GM21367 (cell line): ENCODE data around the gene GPR27.

ENCODE experiments used
- ATAC-seq: cut with Tn5 transposase; IDR thresholded peaks from one replicate; pipeline ENCODE4 v1.9.1; 2021; ENCODE audit not compliant: unreplicated experiment

The GPR27 gene

DNA sequence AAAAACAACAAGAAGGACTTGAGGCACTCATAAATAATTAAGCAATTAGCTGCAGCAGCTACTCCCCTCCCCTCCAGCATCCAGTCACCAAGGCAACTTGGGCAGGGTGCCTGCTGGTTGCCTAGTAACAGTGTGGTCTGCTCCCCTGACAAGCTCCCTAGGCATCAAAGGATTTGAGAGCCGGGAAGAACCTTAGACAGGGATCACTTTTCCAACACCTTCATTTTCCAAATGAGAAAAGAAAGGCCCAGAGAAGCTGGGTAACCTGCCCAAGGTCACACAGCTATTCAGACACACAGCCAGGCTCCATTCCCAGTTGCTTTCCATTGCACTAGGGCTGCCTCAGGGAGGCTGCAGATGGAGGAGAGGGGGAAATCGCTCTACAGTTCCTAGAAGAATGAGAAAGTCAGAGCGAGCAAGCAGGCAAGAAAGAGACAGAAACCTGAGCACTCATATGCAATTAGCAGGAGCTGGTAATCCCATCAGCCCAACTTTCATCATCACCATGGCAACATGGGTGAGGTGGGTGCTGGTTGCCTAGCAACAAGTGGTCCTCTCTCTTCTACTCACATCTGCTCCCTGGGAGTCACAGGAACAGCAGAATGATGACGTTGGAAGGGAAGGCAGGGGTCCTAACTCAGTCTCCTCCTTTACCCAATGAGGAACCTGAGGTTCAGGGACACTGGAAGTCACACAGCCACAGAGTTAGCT lies 24.9 kb upstream of the GPR27 start:
- no peak for ATAC-seq

DNA sequence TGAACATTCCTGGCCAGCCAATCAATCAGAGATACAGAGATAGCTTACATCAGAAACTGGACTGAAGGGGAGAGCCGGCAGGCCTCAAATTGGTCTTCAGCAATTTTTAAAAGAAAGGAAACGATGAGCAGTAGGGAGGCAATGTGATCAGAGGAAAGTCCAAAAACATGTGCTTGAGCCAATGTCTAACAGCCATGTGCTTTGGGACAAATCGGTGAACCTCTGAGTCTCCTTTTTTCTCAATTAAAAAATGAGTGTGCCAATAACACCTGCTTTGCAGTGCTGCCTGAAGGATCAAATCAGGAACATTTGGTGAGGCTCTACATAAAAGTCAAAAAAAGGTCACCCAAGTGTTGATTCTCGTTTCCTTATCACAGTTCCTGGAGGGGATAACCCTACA lies 21.0 kb upstream of the GPR27 start:
- ATAC-seq, result no peak

DNA sequence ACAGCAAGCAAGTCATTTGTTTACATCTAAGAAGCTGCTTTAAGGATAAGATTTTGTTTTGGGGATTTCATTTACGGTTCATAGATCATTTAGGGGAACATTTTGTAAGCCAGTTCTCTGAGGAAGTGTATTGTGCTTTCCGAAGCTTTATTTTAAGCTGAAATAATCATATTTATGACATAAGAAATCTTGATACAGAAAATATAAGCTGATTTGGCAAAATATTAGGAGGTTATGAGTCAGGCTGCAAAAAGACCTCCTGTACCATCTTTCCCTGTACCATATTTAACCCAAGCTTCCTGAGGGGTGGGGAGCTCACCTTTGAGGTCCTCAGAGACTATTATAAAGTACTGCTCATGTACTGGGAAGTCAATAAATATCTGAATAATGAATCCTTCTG lies 20.3 kb upstream of the GPR27 start:
- ATAC-seq, result no peak

DNA sequence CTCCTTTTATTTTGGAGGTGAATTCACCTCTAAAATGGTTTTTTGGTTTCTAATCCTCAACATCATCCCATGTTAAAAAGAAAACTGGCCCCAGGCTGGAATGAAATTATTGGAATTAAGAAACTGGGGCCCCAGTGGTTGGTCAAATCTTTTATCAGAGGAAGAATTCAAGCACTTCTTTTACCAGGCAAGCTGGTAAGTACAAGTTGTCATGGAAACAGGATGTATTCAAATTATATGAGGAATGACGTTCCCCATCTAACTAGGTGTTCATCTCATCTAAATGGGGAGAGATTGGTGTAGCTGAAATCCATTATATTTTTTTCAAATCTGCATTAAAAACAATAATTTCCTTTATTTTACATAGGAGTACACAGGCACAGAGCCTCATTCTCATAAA lies 18.8 kb upstream of the GPR27 start:
- no peak for ATAC-seq

DNA sequence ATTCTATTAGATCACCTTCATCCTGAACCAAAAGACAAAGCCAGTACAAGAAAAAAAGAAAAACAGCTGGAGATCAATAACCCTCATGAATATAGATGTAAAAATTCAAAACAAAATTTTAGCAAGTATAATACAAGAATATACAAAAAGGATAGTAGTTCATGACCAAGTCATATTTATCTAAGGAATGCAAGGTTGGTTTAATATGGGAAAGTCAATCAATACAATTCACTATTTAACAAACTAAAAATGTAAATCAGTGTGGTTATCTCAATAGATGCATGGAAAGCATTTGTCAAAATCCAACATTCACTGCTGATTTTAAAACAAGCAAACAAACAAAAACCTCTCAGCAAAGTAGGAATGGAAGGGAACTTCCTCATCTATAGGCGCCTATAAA lies 11.0 kb upstream of the GPR27 start:
- no peak for ATAC-seq

DNA sequence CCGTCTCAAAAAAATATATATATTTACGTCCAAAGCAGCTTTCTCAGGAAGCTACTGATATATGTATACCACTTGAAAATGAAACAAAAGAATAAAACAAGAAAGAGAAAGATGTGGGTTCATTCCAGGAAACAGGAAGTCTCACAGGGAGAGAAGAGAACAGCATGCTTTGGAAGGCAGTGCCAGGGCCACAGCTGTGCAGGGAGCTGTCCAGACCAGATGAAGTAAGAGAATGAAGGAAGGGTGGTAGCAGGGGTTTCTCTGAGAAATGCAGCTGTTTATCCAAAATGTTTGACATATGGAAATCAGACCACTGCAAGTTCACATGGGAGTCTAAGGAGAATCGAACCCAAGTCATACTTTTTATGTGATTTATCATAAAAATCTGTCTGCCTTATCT lies 8.9 kb upstream of the GPR27 start:
- ATAC-seq, result no peak

DNA sequence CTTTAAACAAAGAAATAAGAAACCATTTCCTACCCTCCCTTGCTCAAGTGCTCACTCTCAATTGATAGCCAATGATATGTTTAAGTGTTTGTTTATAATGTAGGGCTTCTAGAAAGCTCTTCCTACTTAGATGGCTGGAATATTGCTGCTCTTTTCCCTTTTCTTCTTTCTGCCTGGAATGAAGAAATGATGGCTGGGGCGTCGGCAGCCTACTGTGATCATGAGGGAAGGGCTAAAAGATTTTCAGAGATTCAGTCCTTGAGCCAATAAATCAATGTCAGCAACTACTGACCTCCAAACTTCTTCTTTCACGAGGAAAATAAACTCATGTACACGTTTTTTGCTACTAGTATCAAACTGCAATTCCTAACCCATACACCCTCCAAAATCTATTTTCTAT lies 2.1 kb upstream of the GPR27 start:
- no peak for ATAC-seq

DNA sequence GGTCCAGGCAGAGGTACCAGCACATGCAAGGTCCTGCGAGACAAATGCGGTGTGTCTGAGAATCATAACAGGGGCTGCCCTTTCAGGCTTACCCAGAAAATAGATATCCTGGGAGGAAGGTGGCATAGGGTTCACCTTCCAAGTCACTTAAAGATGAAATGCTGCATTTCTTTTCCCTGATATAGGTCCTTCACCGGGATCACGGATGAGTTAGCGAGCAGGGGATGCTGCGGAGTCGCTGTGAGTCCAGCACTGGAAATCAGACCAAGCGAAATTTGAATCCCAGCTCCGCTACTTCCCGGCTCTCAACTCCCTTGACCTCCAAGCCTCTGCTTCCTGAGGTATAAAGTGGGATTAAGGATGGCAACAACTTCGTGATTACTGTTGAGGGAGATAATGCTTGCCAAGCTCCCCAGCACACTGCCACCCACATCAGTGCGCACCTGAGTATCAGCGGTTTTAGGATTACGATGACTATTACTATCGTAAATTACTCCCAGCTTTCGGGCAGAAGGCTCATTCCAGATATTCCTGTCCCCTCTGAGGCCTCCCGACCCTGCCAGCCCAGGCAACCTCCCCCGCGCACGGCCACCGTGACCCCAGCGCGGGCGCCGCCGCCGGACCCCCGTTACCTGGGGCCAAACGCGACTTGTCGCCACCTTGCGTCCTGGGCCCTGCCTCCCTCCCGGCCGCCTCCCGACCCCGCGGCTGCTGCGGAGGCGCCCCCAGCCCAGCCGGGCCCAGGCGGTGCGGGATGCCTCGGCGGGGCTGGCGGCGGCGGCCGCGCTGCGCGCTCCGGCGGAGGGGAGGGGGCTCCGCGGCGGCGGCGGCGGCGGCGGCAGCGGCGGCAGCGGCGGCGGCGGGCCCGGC lies 589 bp upstream of the GPR27 start:
- ATAC-seq, result no peak

DNA sequence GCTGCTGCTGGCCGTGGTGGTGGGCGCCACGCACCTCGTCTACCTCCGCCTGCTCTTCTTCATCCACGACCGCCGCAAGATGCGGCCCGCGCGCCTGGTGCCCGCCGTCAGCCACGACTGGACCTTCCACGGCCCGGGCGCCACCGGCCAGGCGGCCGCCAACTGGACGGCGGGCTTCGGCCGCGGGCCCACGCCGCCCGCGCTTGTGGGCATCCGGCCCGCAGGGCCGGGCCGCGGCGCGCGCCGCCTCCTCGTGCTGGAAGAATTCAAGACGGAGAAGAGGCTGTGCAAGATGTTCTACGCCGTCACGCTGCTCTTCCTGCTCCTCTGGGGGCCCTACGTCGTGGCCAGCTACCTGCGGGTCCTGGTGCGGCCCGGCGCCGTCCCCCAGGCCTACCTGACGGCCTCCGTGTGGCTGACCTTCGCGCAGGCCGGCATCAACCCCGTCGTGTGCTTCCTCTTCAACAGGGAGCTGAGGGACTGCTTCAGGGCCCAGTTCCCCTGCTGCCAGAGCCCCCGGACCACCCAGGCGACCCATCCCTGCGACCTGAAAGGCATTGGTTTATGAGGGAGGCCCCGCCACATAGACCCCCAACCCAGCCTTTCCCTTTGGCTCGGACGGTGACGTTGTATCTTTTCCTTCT lies 1.1 kb downstream of the GPR27 start:
- ATAC-seq, result no peak

DNA sequence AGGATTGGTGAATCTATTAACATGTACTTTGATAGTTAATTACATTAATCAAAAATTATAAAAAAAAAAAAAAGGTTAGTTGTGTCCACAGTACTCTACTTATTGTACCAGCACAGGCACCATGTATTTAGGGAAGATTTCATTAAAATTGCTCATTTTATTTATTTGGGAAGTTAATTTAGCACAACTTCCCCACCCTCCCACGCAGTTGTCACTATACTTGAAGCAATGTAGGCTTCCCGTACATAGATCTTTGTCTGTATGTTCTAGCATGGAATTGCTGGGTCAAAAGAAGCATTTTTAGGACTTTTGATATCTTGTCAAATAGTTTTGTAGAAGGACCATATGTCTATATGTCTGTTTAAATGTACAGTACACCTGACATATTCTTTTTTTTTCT lies 4.4 kb downstream of the GPR27 start:
- ATAC-seq, result no peak

DNA sequence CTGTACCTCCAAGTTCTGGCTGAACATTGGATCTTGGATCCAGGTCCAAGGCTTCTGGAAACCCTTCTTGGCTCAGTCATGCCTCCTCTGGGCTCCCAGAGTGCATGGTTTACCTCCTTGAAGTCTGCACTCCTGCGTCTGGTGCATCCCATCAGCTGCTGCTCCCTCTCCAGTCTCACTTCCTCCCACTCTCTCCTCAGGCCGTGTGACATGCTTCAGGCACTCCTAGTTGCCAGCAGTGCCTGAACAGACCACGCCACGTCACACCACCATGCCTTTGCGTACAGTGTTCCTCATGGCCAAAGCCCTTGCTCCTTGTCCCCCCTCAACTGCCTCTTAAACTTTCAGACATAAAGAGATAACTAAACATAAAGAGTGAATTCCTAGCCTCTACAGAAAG lies 5.7 kb downstream of the GPR27 start:
- ATAC-seq, result no peak

DNA sequence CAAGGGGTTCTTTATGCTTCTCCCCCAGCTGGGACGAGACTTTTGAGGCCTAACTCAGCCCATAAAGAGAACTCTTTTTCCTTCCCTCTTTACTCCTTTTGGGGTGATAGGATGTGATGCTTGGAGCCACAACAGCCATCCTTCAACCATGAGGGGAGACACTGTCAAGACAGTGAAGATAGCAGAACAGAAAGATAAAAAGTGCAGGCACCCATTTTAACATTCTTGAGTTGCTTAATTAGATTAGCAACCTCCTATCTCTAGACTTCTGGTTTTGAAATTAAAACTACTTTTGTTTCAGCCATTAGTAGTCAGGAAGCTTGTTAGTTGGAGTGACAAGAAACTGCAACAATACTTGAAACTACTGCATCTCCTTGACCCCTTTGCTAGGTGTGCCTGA lies 6.5 kb downstream of the GPR27 start:
- ATAC-seq, result no peak

DNA sequence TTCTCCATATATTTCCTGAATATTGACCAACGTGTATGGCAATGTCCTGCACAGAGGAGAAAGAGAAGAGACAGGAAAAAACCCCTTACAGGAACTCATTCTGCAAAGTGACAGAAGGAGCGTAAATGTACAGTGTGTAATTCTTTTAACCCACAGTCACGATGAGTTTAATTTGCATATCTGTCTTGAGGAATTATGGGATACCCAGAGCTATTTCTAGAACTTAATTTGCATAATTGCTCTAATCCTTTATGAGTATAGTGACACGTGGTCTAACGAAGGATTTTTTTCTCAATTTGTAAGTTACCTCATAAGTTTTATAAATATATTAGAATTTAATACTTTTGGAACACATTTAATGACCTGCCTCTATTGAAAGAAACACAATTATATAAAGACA lies 9.8 kb downstream of the GPR27 start:
- ATAC-seq, result no peak

DNA sequence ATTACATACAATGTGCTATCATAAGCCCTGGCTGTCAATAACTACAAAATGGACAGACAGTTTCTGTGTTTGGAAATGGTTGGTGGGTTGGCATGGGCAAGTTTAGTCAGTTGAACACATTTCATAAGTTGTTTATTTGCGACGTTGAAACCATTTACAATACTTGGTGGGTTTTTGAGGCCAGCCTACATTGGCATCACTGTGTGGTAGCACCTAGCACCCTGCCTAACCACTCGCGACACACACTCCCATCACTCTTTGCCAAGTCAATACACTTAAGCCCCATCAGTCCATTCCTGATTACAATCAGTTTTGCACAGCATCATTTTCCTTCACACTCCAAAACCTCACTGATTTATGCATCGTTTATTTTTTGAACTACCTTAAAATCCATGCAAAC lies 17.5 kb downstream of the GPR27 start:
- ATAC-seq, result no peak

DNA sequence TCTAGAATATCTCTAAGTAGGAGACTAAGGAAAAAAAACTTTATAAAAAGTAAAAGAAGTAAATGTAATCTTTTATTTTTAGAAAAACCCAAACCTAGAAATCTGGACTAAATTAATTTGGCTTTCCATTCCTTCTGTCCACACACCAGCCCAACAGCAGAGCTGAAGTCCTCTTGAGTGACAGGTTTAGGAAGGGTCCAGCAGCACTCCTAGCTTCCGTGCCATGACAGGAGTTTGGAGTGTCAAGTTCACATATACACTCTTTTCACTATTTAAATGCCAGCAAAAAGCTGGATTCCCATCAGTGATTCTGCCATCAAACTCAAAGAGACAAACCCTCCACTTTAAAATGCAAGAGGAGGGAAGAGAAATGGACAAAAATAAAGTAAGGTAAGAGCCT lies 18.2 kb downstream of the GPR27 start:
- no peak for ATAC-seq

DNA sequence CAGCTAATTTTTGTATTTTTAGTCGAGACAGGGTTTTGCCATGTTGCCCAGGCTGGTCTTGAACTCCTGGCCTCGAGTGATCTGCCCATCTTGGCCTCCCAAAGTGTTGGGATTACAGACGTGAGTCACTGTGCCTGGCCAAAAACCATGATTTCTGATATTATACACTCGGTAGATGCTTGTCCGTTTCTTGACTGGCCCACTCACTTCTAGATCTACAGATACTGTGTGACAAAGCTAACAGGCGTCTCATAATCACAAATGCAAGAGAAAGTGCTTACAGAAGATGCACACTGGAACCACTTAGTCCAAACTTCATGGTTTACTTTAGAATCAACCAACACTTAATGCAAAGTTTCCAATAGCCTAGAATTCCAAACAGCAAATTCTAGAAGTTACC lies 22.9 kb downstream of the GPR27 start:
- no peak for ATAC-seq

DNA sequence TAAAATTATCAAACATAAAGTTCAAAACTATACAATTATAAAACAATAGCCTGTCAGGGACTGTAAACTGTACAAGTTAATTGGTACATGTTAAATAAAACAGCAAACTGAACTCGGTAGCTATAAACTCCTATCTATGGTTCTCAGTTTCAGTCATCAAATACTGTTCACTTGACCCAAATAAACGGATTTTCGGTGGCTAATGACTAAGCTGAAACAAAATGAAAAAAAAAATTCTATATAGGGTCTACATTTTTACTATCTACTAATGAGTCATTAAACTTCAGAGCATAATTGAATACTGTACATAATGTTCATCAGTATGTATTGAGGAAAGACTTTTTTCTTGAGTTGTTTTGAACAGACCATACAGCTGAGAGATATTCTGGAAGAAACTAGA lies 24.7 kb downstream of the GPR27 start:
- no peak for ATAC-seq

DNA sequence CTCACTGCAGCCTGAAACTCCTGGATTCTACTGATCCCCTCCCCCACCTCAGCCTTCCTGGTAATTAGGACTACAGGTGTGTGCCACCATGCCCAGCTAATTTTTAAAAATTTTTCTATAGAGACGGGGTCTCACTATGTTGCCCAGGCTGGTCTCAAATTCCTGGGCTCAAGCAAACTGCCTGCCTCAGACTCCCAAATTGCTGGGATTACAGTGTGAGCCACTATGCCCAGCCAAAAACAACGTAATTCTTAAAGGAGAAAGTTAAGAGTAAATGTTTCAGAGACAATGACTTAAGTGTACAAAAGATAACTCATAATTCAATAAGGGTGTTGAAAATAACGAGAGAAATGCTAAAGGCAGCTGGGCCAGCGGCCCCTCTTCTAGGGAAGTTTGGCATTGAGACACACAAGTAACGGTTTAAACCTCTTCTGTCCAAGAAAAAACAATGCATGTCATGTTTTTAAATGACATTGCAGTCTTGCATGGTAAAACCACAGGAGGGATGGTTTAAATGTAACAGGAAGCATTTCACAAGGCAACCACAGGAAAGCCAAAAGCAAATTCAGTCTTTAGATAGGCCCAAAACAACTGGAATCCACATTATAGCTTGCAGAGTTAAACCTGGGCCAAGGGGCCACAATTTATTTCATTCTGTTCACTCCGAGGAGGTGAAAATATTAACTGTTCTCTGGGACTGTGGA lies 26.2 kb downstream of the GPR27 start:
- ATAC-seq, result no peak

DNA sequence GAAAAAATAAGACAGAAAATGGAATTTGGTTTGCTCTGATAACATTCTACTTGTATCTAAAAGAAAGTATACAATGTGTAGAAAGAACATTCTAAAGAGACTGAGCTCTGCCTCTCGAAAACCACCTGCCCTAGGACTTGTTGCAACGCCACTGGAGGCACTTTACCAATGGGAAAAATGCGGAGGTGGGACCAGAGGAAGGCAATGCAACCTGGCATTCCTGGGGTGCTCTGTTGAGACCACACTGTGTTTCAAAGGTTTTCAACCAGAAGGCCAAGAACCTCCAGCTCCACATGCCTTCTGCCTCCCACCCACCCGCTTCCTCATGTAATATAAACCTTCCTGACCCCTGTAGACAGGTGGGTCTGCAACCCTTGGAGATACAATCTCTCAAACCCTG lies 26.8 kb downstream of the GPR27 start:
- no peak for ATAC-seq

DNA sequence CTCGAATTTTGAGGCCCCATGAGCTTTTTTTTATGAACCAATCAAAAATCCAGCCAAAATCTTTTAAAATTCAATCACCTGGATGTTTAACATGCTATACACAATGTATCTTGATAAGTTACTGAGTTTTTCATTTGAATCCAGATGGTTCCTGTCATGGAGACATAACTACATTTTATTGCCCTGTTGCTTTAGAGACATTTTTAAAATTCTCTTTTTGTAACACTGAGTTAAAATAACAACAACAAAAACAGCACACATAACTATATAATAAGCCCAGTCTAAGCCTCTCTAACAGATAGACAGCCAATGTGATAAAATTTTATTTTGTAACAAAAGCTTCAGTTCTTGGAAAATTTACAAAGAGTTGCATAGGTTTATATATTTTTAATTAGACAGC lies 29.5 kb downstream of the GPR27 start:
- ATAC-seq, result no peak

DNA sequence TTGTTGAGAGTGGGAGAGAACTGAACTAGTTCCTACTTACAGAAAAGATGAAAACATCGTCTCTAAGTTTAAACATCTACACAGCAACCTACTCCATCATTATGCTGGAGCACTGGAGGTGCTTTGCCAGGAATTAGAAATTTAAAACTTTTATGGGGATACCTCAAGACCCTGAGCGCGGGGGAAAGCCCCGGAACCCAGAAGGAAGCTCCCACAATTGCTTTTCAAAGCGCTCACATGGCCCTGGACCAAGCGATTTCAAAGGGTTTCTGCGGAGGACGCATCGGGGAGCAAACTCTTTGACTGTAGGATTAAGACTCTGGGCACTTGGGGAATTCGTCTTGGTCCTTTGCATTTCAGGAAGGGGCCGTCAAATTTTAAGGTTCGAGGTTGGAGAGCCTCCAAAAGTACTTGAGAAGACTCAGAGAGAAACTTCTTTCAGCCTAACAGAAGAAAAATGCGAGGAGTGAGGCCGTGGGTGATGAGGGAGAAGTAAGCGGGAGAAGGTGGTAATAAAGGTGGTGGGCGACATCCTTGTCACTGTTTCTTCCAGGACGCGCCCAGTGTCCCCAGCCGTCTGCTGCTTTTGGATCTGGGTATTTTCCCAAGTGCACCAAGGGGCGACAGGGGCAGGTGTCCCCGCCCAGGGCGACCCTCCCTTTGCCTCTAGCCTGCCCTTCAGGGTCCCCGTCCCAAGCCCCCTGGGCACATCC lies 30.7 kb downstream of the GPR27 start:
- no peak for ATAC-seq
